NCI-H1694 (cell line): ENCODE results near the gene OPCML.
A peak's percentile ranks its signal among the peaks of the same experiment; 100 is the strongest.

Source experiments
- DNase-seq: peaks from one replicate; lab custom pipeline; 2025; lab: John Stamatoyannopoulos, UW

The OPCML gene

DNA sequence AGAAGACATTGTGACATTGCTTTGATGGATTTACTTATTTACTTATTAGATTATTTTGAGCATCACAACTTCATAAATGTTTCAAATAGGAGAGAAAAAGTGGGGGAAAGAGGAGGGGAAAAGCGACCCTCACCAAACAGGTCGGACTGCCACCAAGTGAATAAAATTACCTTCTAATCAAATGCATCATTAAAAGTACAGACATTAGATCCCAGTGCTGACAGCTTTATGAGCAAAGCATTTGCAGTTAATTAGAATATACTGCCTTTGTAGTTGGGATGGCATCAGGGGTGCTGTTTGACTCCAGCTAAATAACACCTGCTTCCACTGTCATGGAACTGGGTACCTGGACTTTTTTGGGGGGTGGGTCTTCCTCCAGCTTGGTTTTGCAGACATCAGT lies 299.6 kb downstream of the OPCML start:
- DNase-seq: no peak

DNA sequence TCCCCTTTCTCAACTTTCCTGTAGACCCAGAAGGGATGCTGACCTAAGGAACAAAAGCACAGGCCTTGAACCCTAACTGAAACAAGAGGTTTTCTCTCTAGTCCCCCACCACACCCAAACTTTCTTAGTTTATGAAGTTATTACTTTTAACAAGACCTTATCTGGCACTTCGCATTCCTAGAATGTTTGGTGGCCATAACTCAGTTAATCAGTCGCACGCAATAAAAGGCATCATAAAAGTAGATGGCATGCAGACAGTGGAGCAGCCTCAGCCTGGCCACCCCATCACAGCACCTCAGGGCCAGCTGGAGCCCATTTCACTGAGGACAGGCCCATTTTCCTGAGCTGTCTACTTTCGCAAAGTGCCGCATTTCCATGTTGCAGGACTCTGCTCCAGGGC lies 301.9 kb downstream of the OPCML start:
- DNase-seq: no peak

DNA sequence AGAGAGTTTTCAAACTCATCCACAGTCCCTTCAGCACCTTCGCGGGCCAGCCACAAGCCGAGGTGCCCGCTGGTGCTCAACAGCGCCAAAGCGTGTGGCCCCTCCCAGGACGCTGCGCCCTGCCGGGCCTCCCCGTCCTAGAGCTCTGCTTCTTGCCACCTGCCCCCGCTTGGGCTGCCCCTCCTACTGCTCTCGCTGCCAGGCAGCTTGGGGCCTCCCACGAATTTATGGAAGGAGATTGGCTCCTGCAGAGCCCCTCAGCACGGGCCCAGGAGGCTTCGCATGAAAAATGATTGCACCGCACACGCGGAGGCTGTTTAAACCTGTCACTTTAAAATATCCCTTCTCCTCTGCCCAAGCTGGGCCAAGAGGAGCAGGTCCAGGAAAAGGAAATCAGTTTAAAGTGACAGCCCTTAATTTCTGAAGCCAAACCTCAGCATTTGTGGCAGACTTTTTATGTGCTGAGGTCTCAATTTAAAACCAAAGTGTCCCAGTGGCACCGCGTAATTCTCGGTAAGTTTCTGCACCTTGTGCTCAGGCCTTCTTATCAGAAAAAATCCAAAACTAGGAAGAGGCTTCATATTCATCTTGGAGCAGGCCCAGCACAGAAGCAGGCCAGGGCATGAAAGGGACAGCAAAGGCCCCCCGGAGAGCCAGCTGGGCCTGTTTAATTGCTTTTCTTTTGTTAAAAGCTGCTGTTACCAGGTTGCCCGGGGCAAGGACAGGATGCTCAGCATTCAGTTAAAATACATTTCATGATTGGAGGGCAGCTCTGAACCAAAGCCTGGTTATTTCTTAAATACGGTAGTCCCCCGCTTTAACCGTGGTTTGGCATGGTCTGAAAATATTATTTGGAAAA lies 303.6 kb downstream of the OPCML start:
- peak; percentile 30 for DNase-seq

DNA sequence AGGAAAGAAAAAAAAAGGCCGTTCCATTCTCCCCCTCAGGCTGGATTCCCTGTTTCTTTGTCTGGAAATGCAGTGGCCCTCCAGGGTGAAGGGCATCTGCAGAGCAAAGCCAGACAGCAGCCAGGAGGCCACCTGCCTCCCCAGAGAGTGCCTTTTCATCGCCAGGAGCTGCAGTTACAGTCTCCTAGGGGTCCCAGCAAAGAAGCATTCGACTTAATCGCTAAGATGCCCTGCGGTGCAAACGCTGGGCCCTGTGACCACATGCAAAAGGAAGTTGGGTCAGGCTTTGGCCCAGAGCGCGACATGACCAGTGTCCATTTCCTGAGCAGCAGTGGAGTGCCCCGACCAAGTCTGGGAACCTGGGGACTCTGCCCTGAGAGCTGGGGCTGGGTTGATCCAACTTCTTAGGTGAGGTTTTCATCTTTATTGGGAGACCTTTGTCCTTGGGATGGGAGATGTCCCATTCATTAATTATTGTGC lies 304.6 kb downstream of the OPCML start:
- no peak for DNase-seq

DNA sequence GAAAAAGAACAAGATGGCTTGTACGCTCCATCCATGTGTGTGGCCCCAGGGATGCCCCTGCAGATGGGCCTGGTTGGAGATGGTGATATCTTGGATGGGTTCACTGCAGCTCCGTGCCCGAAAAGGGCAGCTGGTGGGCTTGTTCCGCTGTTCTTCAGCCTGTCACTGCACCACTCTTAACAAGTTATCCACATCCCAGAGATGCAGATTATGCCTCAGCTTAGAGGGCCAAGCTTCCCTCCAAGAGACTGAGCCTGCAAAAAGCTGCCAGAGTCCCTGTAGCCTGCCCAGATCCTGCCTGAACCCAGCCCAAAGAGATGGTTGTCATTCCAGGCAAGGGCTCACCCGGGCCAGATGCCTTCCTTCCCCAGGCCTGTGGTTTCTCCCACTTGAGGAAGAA lies 308.0 kb downstream of the OPCML start:
- no peak for DNase-seq

DNA sequence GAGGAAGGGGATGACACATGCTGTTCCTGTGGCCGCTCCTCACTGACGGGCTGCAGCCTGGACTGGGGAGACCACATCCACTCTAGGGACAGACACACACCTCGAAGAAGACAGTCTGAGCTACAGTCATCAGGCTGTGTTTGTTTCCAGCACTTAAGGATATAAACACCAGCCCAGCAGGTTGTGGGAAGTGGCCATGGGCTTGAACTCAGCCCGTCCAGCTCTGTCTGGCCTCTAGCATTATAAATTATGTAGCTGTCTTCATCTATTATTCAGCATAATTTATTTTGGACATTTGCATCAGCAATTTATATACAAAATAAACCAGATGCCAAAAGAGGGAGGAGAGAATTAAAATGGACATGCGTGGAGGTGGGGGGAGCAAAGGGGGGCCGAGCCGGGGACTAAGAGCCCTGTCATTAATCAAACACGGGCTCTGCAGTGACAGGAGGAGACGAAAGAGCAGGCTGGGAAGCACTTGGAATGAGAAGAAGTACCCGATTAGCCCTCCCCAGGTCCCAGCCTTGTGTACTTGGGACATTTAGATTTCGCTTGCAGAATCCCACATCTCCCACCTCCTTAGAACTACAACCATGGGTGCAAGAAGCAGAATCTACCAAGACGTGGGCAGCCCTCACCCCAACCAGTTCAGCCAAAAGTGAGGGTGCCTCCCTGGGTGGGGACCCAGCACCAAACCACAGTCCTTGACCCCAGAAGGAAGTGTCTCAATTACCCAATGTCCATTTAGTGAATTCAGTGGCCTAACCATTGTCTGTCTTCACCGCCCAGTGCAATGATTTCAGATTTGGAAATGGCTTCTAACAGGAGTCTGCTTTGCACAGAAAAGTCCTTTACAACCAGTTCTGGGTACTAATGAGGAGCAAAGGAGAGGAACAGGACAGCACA lies 309.6 kb downstream of the OPCML start:
- DNase-seq: no peak

DNA sequence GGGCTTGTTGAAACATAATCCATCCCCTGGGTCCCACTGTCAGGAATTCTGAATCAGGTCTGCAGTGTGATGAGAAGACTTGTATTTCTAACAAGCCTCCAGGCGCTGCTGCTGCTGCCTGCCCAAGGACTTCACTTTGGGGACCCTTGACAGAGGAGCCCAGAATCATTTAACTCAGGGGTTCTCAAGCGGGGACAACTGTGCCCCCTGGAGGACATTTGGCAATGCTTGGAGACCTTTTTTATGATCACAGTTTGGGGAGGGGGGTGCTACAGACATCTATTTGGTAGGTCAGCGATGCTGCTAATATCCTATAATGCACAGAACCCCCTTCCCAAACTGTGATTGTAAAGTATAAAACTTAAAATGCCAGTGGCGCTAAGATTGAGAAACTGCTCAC lies 312.8 kb downstream of the OPCML start:
- no peak for DNase-seq

DNA sequence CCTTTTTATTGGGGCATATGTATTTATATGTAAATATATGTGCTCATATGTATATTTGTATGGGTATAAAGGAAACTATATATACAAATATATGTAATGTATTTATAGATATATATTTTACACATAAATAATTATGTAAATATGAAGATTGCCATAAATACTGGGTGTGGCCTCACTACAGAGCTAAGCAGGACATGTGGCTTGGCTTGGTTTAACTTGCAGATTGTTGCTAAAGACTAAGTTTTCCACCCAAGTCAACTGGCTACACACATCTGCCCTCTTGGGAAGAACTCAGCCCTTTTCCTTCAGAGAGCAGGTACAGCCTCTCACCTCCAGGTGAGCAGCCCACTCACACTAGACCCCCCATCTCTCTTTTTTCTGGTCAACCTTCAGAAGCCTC lies 315.5 kb downstream of the OPCML start:
- DNase-seq: no peak

DNA sequence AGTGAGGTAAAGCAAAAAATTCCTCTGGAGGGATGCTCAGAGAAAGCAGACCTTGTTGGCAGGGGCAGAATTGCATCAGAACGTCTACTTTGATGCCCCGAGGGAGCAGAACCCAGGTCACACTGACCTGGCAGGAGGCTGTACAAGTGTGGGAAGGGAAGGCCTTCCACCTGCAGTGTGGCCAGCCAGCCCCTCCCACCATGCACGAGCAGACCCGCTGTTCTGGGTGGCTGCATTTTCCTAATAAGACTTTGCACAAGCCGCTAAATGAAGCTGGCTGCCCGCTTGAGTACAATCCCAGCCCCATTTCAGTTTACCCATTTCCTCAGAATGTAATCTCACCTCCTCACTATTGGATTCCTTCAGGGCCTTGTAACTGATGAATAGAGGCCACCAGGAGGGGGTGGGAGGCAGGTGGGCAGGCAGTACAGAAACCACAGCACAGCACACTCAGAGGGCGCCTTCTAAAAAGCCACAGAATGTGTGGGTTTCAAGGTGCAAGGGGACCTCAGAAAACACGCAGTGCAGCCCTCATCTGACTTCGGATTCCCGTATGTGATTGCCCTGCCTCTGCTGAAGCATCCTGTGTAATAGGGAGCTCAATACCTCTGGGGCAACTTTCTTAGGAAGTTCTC lies 316.6 kb downstream of the OPCML start:
- no peak for DNase-seq

DNA sequence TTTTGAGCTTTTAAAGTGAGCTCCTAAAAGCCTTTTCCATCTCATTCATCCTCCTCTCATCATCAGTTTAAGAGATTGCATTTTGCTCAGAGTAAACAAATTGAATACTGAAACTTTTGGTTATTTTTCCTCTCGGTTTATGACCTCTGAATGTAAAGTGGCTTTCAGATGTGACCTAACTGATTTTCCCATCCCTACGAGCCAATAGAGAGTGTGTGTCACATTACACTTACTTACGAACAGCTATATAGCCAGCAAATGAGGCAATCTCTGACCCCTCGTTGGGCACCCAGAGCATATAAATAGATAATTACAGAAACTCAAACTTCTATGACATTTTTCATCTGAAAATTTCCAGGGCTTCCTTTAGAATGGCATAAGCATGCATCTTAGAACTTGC lies 317.7 kb downstream of the OPCML start:
- DNase-seq: no peak

DNA sequence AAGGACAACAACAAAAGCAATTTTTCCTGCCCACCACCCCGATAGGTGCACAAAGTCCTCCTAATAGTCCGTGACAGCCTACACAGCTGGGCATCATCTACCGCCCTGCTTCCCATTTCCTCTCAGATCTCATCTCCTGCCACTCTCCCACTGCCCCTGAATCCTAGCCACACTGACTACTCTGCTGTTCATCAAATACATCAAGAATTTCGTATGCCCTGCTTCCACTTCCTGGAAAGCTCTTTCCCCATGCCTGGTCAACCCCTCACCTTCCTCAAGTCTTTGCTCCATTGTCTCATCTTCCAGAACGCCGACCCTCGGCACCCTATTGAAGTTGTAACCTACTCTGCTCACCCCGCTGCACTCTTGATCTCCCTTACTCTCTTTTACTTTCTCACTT lies 320.1 kb downstream of the OPCML start:
- DNase-seq: no peak

DNA sequence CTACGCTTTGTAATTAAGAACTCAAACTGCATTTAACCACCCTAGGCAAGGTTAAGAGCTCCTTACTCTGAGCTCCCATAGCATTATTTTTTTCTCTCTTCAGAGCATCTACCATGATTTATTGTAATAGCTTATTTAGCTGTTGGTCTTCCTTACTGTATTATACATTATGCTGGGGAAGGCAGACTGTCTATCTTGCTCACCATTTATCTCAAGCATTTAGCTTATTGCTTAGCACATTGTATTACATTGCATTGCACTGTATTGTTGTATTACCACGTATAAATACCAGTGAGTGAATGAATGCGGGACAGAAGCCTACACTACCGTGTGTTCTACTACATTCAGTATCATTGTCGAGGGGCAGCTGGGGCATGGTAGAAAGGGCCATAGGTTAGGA lies 324.3 kb downstream of the OPCML start:
- DNase-seq: no peak

DNA sequence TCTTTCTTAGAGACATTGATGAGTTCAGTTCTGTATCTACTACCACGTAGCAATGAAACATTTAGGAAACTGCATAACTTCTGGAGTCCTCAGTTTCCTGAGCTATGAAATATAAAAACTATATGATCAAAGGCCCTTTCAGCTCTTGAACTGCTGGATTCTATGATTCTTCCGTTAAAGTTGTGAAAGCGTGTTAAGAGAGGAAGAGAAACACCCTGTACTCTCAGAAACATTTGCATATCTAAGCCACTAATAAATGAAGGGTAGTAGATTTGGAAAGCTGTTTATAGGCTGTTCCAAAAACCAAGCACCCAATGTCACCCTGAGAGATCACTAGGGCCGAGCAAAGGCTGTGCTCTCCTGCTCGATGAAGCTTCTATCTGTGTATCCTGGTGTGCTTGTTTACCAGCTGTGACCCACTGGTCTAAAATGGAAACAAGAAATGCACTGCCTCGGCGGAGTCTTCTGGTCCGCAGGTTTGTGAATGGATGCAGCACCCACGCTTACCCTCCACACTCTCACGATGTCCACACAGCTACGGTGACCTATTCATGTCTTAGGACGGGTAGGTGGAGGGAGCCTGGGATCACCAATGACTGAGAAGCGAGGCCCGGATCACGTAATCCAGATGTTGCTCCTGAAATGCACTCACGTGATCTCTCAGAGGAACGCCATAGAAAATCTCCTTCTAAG lies 325.8 kb downstream of the OPCML start:
- no peak for DNase-seq

DNA sequence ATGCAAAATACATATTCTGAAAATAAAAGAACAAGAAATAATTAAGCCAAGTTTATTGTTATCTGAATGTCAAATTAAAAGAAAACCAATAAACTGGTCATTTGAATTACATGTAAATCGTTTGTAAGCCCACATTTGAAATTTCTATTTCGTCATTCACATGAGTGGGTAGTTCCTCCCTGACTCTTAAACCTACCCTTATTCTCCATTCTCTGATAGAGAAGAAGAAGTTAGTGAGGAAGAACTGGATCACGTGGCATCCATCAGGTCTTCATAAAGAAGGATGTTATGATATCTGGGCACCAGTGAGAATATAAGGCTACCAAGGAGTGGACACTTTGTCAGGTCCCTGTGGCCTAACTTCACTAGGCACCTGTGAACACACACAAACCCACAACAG lies 328.1 kb downstream of the OPCML start:
- DNase-seq: no peak

DNA sequence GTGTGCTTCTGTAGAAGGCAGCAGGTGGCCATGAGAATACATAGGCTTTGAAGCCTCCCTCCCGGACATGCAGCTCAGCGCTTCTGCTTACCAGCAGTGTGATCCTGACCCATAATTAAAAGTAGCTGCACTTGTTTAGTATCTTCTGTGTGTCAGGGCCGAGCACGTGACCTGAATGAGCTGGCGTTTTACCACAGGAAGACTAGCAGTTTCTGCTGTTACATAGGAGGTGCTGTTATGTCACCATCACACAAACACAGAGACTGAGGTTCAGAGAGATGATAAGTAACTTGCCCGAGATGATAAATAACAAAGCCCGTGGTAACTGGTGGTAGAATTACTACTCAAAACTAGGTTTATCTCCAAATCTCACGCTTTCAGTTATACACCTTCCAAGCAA lies 329.5 kb downstream of the OPCML start:
- DNase-seq: no peak

DNA sequence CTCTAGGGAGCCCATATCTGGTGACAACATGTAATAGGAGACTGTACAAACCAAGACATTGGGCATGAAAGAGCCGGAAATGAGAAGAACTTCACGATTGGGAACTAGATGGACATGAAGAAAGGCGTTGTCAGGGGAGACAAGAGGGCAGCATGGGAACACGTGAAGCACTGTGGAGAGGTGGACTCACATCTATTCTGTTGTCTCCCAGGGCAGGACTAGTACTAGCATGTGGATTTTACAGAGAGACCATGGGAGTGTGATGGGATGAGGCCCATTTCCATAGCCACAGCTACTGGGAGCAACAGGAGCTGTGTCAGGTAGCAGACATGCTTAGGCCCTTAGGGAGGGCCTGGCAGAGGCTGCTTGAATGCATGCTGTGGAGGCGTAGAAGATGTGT lies 333.9 kb downstream of the OPCML start:
- DNase-seq: no peak

DNA sequence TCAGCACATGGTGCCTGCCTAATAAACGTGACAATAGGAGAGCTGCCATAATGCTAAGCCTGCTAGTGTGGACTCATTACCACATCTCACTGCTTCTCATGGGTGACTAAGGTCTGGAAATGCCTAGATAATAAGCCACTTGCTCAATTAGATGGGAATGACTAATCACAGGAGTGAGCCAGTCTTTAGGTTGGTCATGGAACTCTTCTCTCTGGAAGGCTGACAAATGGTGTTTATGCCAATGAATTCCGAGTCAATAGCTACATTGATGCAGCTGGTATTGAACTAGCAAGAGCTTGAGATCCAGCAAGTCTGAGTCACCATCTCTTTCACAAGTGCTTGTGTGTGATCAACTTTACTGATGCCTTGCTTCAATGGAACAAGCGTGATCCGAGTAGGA lies 334.9 kb downstream of the OPCML start:
- DNase-seq: no peak

DNA sequence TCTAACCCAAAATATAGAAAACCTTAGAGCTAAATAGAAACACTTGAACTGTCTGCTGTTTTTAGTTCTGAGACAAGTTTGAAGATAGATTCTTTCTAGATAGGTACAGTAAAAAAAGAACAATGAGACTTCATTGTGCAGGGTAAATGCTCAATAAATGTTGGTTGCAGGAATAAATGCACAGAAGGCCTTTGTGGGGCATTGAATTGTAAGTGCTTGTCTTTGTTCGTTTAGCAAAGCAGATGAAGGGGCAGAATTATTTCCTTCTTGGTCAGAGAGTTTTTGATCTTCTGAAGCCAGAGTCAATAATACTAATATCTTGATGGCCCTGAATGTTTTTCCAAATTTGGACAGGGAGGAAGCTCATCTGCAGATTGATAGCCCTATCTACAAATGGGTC lies 340.4 kb downstream of the OPCML start:
- DNase-seq: no peak

DNA sequence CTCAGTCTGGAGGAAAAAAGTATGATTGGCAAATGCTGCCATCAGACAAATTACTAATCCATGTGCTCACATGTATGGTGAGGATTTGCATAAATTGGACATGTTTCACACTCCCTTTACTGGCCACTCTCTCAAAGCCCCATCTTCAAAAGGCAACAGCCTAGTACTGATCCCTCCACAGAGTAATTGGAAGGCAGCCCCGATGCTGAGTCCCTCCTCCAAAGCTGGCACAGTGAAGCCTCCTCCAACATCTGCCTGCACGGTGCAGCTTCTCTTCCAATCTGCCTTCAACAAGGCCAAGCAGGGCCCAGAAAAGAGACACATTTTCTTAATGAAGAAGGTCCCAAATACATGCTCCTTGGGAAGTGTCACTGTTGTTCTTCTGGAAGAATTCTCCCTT lies 350.6 kb downstream of the OPCML start:
- no peak for DNase-seq

DNA sequence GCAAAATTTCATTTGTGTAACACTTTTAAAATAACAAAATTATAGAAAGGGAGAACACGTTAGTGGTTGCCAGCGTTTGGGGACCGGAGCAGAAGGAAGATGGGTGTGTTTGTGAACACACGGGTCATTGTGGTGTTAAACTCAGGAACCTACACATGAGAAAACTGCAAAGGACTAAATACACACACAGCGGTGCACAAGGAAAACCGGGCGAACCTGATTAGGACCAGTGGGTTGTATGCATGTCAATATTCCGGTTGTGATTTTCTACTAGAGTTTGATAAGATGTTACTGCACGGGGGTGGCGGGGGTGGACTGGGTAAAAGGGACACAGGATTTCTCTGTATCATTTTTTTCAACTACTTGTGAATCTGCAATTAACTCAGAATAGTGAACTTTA lies 351.2 kb downstream of the OPCML start:
- DNase-seq: no peak

DNA sequence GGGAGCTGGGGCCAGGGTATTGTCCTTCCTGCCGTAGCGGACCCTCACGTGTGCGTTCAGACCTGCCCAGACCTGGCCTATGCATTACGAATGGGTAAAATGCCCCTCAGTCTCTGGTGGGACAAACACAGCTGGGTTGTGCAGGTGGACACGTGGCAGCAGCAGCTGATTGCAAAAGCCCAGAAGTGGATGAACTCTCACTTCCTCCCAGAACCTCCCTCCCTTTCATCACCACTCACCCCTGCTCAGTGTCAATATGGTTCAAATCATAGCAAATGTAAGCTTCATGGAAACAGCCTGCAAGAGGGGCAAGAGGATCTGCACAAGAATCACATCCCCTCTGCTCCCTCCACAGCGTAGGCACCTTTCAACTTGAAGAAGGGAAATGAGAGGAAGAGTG lies 352.1 kb downstream of the OPCML start:
- DNase-seq: no peak

DNA sequence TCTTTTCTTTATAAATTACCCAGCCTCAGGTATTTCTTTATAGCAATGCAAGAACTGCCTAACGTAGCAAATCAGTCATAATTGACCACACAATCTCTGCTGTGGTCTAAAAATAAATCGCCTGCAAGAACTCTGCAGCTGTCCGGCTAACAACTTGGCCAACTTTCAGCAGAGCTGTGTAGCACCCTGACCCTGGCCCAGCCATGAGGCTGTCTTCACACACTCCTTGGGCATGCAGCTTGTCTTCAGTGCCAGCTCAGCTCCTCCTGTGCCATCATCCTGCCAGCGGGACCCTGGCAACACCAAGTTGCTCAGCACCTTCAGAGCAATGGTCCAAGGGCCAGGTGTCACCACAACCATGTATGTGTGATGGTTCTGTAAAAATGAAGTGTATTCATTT lies 355.6 kb downstream of the OPCML start:
- DNase-seq: no peak
